Mesodermal cell (in vitro differentiated cells): ENCODE measurements around the gene LPAR2. TPM values are rescaled to one million over a fixed set of nuclear protein-coding genes. Genes with fewer than 3 reads are reported as not detected.
"Not testable (repeated sequence)": the region's sequence is repeated elsewhere in the genome, so short reads cannot be mapped to it uniquely, and the experiment has no call there.

Experiments used
- H3K27ac ChIP-seq: 2 replicates; pipeline ENCODE4 v1.7.0; 2013; ENCODE audit warnings: mild to moderate bottlenecking, low read depth, low read length, moderate library complexity; ENCODE audit not compliant: severe bottlenecking
- H3K36me3 ChIP-seq: 2 replicates; pipeline ENCODE4 v1.7.1; 2013; ENCODE audit warnings: mild to moderate bottlenecking, low read length, moderate library complexity; ENCODE audit not compliant: control insufficient read depth, insufficient read depth
- H3K4me1 ChIP-seq: one replicate; pipeline ENCODE4 v1.7.1; 2013; ENCODE audit warnings: mild to moderate bottlenecking, low read length; ENCODE audit not compliant: insufficient read depth, control insufficient read depth, poor library complexity, severe bottlenecking
- H3K4me3 ChIP-seq: 2 replicates; pipeline ENCODE4 v1.7.0; 2013; ENCODE audit warnings: low read length, control low read depth, mild to moderate bottlenecking; ENCODE audit not compliant: insufficient read depth, poor library complexity, severe bottlenecking; ENCODE audit errors: extremely low read depth
- H3K9me3 ChIP-seq: 2 replicates; pipeline ENCODE4 v1.7.1; 2013; ENCODE audit warnings: mild to moderate bottlenecking, low read length, moderate library complexity; ENCODE audit not compliant: control insufficient read depth
- WGBS, 2 experiments: methylation state at CpG; one replicate each; pipeline ENCODE4 v1.1.5; 2013; ENCODE audit warnings: missing lambda C conversion rate in 2 of 2; ENCODE audit not compliant: insufficient coverage in 2 of 2; 5-methylcytosine and 5-hydroxymethylcytosine counted together
- polyA plus RNA-seq, 2 experiments: library from polyadenylated mRNA; stranded (reverse); fragments of 50-300 nt; gene quantifications; one replicate each; pipeline ENCODE4 v1.2.3, GENCODE V29; 2013

LPAR2 gene
- 71.4 TPM for polyA plus RNA-seq (2013, experiment 1 of 2)
- 59.9 TPM for polyA plus RNA-seq (2013, experiment 2 of 2)

DNA sequence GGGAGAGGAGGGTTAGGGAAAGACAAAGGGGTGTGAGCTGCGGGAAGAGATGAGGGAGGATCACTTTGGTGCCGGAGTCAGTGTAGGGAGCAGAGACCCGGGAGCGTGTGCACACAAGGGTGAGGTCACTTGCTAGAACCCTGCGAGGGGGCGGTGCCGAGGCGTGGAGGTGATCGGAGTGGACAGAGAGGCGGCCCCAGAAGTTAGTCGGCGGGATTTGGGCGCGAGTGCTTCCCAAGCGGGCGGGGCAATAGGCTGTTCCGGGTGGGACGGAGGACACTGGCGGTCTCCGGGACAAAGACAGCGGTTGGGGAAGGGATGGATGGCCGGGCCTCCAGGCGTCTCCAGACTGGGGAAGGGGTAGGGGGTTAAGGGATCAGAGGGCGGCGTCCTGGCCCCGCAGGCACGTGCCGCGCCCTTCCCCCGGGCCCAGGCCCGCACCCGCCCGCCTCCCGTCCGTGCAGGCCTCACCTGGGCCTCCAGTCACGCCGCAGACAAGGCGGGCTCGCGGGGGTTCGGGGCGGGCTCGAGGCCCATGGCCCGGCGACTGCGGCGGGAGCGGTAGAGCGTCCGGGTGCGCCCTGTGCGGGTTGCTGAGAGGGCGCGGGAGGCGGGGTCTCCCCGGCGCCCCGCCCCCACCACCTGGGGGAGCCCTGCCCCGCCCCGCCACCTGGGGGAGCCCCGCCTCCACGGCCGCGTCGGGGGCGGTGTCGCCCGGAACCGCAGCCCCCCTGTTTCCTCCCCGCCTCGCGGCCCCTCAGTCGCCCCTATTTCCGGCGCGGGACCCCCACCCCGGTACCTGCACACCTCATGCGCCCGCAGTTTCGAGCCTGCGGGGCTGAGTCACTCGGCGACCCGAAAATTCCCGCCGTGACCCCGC is at the start of gene LPAR2:
LPAR2 (minus strand) TSS at position 600 of the 880 bp plus-strand sequence. CDS start 945 bp downstream, outside the sequence.
- WGBS, 2 experiments = 1% methylated on average over 43 to 67 of the region's 87 CpGs
- Histone ChIP-seq H3K9me3 (no peaks in the 10 kb centered on the region), H3K36me3 (peaks cover 24% of the 10 kb centered on the region), H3K27ac (peak within 1 kb of the TSS; percentile 41), H3K4me3 (peak within 1 kb of the TSS; percentile 57), H3K4me1 (peaks cover 5% of the 10 kb centered on the region)

DNA sequence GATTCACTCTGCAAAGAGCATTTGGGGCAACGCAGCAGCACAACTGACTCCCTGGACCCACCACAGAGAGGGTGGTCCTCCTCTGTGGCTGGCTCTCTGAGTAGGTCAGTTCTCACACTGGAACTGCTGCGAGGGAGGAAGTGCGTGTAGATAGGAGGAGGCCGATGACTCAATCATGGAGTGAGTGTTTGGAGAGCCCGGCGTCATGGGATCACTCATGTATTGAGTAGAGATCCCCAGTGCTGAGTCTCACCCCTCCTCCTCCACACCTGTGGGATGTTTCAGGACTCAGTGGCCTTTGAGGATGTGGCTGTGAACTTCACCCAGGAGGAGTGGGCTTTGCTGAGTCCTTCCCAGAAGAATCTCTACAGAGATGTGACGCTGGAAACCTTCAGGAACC is 49.6 kb upstream of the LPAR2 start:
- peaks cover 25% of the 10 kb centered on the region for H3K9me3 ChIP-seq
- no peaks in the 10 kb centered on the region for H3K4me1 ChIP-seq
- H3K4me3 ChIP-seq = no peak overlapping the region
- H3K36me3 ChIP-seq = peaks cover 91% of the 10 kb centered on the region
- H3K27ac ChIP-seq = no peak overlapping the region
- 92 to 100% methylated on average over 1 to 4 of the region's 7 CpGs for WGBS, 2 experiments

DNA sequence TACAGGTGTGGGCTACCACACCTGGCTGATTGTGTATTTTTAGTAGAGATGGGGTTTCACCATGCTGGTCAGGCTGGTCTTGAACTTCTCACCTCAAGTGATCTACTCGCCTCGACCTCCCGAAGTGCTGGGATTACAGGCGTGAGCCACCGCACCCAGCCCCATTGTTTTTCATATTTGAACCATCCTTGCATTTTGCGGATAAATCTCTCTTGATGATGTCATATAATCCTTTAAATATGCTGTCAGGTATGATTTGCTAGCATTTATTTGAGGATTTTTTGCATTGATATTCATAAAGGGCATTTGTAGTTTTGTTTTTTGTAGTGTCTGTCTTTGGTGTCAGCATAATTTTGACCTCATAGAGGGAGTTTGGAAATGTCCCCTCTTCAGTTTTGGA is 46.3 kb upstream of the LPAR2 start:
- Histone ChIP-seq H3K36me3 (peaks cover 76% of the 10 kb centered on the region), H3K27ac (no peak overlapping the region), H3K9me3 (peaks cover 12% of the 10 kb centered on the region), H3K4me1 (no peaks in the 10 kb centered on the region), H3K4me3 (no peak overlapping the region)
- WGBS, 2 experiments = 87 to 96% methylated on average over 5 of the region's 6 CpGs

DNA sequence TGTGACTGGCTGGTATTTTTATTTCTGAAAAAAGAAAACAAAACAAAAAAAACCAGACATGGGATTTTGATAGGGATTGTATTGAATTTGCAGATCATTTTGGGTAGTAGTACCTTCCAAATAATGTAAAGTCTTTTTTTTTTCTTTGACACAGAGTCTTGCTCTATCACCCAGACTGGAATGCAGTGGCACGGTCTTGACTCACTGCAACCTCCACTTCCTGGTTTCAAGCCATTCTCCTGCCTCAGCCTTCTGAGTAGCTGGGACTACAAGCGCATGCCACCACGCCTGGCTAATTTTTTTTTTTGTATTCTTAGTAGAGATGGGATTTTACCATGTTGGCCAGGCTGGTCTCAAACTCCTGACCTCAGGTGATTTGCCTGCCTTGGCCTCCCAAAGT is 44.8 kb upstream of the LPAR2 start:
- Histone ChIP-seq H3K36me3 (peaks cover 61% of the 10 kb centered on the region), H3K4me3 (no peak overlapping the region), H3K27ac (no peak overlapping the region), H3K9me3 (peaks cover 5% of the 10 kb centered on the region), H3K4me1 (peaks cover 2% of the 10 kb centered on the region)
- WGBS, 2 experiments = 78 to 90% methylated on average over 1 to 2 of the region's 3 CpGs

DNA sequence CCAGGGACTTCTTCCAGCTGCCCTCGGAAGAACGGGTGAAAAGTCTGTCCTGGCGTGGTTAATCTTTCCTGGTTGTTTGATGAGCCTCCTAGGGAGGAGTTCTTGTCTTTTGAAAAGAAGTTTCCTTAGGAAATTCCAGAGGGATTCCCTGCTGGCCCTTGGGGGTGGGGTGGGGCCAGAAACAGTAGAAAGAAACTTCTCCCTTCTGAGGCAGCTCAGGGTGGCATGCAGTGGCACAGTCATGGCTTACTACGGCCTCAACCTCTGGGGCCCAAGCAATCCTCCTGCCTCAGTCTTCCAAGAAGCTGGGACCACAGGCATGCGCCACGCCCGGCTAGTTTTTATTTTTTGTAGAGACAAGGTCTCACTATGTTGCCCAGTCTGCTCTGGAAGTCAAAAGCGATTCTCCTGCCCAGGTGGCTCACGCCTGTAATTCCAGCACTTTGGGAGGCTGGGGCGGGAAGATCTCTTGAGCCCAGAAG is 42.1 kb upstream of the LPAR2 start:
- WGBS, 2 experiments = 57 to 74% methylated on average over 6 to 10 of the region's 10 CpGs
- no peak overlapping the region for H3K27ac ChIP-seq
- peaks cover 5% of the 10 kb centered on the region for H3K9me3 ChIP-seq
- H3K4me1 ChIP-seq = peaks cover 2% of the 10 kb centered on the region
- H3K36me3 ChIP-seq = peaks cover 35% of the 10 kb centered on the region
- H3K4me3 ChIP-seq = peak overlapping the region; percentile 92

DNA sequence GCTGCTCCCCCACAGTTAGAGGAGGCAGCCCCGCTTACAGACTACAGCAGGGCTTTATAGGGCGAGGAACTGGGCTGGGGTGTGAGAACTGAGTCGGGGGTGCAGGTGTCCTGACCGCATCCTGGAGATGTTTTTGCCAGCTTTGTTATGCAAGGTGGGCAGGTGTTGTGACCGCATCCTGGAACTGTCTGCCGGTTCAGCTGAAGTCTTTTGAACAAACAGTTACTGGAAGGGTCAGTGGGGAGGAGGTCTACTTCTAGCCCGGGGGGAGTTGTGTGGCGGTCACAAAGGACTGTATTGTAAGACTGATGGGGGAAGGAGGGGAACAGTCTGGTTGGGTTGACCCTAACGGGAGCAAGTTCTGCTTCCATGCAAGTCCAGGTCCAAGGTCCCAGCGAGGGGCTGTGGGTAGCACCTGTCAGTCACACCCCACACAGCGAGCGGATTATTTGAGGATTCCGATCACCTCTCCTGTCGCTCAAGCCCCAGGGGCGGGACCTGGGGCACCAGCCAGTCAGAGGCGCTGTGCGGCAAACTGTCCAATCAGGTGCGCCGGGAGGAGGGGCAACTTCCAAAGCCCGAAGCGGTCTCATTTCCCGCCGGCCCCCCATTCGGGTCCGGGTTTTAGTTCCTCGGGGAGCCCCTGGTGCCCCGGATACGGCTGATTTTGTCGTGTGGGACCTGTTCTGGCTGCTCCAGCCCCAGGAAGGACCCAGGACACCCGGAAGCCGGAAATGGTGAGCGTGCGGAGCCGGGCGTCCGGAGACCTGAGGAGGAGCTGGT is 40.4 kb upstream of the LPAR2 start, which contains the start of gene ZNF101:
ZNF101 (plus strand) TSS at position 610 of the 783 bp plus-strand sequence; CDS start at position 735, 125 bp downstream.
- Histone ChIP-seq H3K27ac (peak within 1 kb of the TSS; percentile 64), H3K9me3 (no peaks in the 10 kb centered on the region), H3K4me3 (peak within 1 kb of the TSS; percentile 92), H3K4me1 (peaks cover 2% of the 10 kb centered on the region), H3K36me3 (peaks cover 21% of the 10 kb centered on the region)
- WGBS, 2 experiments = 7 to 11% methylated on average over 23 to 35 of the region's 36 CpGs

DNA sequence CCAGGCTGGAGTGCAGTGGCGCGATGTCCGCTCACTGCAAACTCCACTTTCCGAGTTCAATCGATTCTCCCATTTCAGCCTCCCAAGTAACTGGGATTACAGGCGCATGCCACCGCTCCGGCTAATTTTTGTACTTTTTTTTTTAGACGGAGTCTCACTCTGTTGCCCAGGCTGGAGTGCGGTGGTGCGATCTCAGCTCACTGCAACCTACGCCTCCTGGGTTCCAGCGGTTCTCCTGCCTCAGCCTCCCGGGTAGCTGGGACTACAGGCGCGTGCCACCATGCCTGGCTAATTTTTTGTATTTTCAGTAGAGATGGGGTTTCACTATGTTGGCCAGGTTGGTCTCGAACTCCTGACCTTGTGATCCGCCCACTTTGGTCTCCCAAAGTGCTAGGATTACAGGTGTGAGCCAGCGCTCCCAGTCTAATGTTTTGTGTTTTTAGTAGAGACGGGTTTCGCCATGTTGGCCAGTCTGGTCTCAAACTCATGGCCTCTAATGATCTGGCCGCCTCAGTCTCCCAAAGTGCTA is 37.5 kb upstream of the LPAR2 start:
- Histone ChIP-seq H3K4me1 (peaks cover 19% of the 10 kb centered on the region), H3K36me3 (peaks cover 14% of the 10 kb centered on the region)
- not testable (repeated sequence) for H3K27ac ChIP-seq, H3K4me3 ChIP-seq, H3K9me3 ChIP-seq
- WGBS, 2 experiments = 94 to 97% methylated on average over 16 to 18 of the region's 22 CpGs

DNA sequence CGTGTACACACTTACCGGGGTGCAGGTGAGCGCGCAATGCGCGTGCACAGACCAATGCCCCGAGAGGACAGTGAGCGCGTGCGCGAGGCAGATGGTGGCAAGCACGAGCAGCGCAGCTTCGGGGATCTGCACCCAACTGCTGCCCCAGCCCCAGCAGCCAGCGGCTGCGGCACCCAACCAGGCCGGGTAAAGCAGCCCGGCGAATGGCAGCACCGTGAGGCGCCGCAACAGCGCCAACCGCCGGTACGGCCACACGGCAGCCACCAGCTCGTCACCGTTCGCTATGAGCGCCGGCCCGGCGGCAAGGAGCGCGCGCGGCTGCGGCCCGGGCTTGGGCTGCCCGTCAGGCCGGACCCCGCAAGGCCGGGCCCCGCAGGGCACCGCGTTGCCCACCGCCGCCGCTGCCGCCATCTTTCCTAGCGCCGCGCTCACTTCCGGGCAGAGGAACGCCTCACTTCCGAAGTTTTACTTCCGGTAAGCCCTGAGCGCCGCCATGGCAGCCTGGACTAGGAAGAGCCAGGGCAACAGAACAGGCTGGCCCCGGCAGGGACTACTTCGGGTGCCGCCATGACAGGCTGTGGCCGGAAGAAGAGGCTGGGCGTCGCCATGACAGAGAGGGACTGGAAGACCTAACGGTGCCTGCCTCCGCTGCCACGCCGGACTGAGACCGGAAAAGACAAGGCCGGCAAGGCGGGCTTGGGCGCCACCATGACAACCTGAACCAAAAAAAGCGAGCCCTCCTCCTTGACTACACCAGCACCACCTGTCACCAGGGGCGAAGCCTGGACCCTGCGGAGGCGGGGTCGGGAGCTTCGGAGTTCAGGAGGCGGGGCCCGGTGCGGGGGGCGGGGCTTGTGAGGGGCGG is 35.5 kb upstream of the LPAR2 start, which contains the start of gene ATP13A1:
ATP13A1 (minus strand) TSS at position 421 of the 865 bp plus-strand sequence; CDS start at position 411, 10 bp downstream.
- Histone ChIP-seq H3K9me3 (no peaks in the 10 kb centered on the region), H3K36me3 (peaks cover 31% of the 10 kb centered on the region), H3K4me1 (peaks cover 23% of the 10 kb centered on the region), H3K27ac (peak within 1 kb of the TSS; percentile 95), H3K4me3 (peak within 1 kb of the TSS; percentile 80)
- 0 to 1% methylated on average over 61 to 77 of the region's 85 CpGs for WGBS, 2 experiments

DNA sequence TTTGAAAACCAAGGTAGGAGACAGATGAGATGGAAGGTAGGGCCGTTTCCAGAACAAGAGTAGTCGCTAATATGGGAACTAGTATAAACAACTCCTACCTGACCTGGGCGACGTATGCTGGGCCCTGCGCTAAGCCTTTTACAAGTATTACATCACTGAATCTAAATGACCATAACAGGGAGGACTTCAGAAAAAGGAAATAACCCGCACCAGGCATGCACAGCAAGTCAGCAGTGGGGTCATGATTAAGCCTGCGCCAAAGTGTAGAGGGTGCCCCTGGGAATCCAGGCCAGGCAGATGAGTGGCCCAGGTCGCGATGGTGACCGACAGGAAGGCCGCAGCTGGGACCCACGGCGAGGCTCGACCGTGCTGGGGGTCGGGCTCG is 34.8 kb upstream of the LPAR2 start:
- WGBS, 2 experiments = 2 to 12% methylated on average over 12 to 14 of the region's 17 CpGs
- Histone ChIP-seq H3K4me1 (peaks cover 21% of the 10 kb centered on the region), H3K27ac (peak overlapping the region; percentile 95), H3K4me3 (peak overlapping the region; percentile 80), H3K9me3 (no peaks in the 10 kb centered on the region), H3K36me3 (peaks cover 37% of the 10 kb centered on the region)
